GM18517 (cell line): ENCODE data around the gene UBL5.

Experiments
- ATAC-seq: cut with Tn5 transposase; IDR thresholded peaks from one replicate; pipeline ENCODE4 v1.9.1; 2021; ENCODE audit warnings: mild to moderate bottlenecking, moderate library complexity; ENCODE audit not compliant: unreplicated experiment

The UBL5 gene

GRCh38 chr19:9848762-9849161 is 21.0 kb downstream of the UBL5 start:
- ATAC-seq: no peak

GRCh38 chr19:9849791-9850190 is 22.1 kb downstream of the UBL5 start:
- no peak for ATAC-seq

GRCh38 chr19:9850235-9850959 is 22.7 kb downstream of the UBL5 start:
- ATAC-seq: no peak

- no peak for ATAC-seq
Measured at GRCh38 chr19:9854282-9854846, 26.6 kb downstream of the UBL5 start.

GRCh38 chr19:9856609-9857008 is 28.9 kb downstream of the UBL5 start:
- no peak for ATAC-seq

GRCh38 chr19:9857076-9857721 is 29.5 kb downstream of the UBL5 start:
- ATAC-seq: no peak

GRCh38 chr19:9857920-9858746 is 30.4 kb downstream of the UBL5 start:
- ATAC-seq: no peak

GRCh38 chr19:9858766-9859165 is 31.0 kb downstream of the UBL5 start:
- ATAC-seq: no peak

- no peak for ATAC-seq
Measured at GRCh38 chr19:9860407-9860806, 32.7 kb downstream of the UBL5 start.

GRCh38 chr19:9861503-9861902 is 33.8 kb downstream of the UBL5 start:
- no peak for ATAC-seq

- no peak for ATAC-seq
Measured at GRCh38 chr19:9862938-9863337, 35.2 kb downstream of the UBL5 start.

GRCh38 chr19:9863759-9864158 is 36.0 kb downstream of the UBL5 start:
- ATAC-seq: no peak

- ATAC-seq: no peak
Measured at GRCh38 chr19:9865732-9866501, 38.2 kb downstream of the UBL5 start.

- no peak for ATAC-seq
Measured at GRCh38 chr19:9868983-9869617, 41.4 kb downstream of the UBL5 start.

GRCh38 chr19:9871626-9872338 is 44.1 kb downstream of the UBL5 start:
- no peak for ATAC-seq

- ATAC-seq: no peak
Measured at GRCh38 chr19:9872618-9873242, 45.0 kb downstream of the UBL5 start.

GRCh38 chr19:9875031-9875627 is 47.4 kb downstream of the UBL5 start:
- ATAC-seq: no peak

- no peak for ATAC-seq
Measured at GRCh38 chr19:9875796-9876195, 48.1 kb downstream of the UBL5 start.
